Uterus (tissue), 2 donors: Measurements from ENCODE around the gene LINGO1.

Source experiments
- POLR2A ChIP-seq, 2 donors: fragments of 450-650 bp; IDR thresholded peaks; one replicate each; pipeline ENCODE4 v1.6.1; 2016; ENCODE audit warnings: antibody characterized with exemption in 2 of 2, mild to moderate bottlenecking in 1 of 2, moderate library complexity in 1 of 2
- TF ChIP-seq, protein P1 (sequence below), 4 experiments: fragments of 200-600 bp in 2 of 4; fragments of 450-650 bp in 2 of 4; sonication (generic) in 2 of 4; IDR thresholded peaks; one replicate each; pipeline ENCODE4 v1.5.1; 2016 to 2019; ENCODE audit warnings: antibody characterized with exemption in 4 of 4, mild to moderate bottlenecking in 2 of 4, moderate library complexity in 1 of 4

DNA sequence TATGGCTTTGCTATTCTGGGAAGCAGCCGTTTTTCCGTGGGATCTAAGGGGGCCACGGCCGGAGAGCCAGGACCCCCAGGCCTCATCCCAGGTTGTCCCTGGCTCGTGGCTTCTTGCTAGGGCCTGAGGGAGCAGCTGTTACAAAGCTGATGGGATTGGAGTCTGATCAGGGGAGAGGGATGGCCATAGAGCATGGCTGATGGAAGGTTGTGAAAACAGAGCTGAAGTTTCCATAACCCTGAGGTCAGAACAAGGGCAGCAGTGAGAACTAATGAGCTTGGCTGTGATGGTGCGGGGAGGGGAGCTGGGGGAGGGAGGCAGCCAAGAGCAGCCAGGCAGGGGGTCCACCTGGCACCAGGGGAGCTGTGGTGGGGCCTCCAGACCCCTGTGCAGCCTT is 63.0 kb downstream of the LINGO1 start:
- TF ChIP-seq, protein P1, sequence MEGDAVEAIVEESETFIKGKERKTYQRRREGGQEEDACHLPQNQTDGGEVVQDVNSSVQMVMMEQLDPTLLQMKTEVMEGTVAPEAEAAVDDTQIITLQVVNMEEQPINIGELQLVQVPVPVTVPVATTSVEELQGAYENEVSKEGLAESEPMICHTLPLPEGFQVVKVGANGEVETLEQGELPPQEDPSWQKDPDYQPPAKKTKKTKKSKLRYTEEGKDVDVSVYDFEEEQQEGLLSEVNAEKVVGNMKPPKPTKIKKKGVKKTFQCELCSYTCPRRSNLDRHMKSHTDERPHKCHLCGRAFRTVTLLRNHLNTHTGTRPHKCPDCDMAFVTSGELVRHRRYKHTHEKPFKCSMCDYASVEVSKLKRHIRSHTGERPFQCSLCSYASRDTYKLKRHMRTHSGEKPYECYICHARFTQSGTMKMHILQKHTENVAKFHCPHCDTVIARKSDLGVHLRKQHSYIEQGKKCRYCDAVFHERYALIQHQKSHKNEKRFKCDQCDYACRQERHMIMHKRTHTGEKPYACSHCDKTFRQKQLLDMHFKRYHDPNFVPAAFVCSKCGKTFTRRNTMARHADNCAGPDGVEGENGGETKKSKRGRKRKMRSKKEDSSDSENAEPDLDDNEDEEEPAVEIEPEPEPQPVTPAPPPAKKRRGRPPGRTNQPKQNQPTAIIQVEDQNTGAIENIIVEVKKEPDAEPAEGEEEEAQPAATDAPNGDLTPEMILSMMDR (IDR thresholded peaks at IDR 0.05): no peak
- TF ChIP-seq POLR2A (IDR thresholded peaks at IDR 0.05): no peak
